ENCODE measurements around the gene PARD3.

DNA sequence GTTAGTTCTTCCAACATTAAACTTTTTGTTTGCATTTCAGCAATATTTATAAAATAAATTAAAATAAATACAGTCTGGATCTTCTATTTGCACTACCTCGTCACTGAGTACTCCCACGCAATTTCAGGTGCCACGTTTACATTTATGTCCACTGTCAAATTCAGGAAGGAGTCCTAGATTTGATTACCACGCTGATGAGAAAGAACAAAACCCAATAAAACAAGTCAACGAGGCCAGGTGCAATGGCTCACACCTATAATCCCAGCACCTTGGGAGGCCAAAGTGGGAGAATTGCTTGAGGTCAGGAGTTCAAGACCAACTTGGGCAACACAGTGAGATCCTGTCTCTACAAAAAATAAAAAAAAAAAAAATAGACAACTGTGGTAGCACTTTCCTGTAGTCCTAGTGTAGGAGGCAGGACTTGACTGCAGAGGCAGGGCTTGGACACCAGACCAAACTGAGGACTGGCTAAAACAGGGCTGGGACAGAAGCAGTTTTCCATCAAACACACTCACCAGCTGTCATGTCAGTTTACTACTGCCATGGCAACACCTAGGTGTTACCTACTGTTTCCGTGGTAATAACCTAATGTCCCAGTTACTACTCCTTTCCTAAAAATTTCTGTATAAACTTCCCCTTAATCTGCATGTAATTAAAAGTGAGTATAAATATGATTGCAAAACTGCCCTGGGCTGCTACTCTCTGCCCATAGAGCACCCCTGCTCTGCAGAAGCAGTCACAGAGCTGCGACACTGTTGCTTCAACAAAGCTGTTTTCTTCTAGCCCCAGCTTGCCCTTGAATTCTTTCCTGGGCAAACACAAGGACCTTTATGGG is 341.7 kb downstream of the PARD3 start:
- TF ChIP-seq POLR2A (IDR thresholded peaks at IDR 0.05), result no peak
- TF ChIP-seq, protein P1, sequence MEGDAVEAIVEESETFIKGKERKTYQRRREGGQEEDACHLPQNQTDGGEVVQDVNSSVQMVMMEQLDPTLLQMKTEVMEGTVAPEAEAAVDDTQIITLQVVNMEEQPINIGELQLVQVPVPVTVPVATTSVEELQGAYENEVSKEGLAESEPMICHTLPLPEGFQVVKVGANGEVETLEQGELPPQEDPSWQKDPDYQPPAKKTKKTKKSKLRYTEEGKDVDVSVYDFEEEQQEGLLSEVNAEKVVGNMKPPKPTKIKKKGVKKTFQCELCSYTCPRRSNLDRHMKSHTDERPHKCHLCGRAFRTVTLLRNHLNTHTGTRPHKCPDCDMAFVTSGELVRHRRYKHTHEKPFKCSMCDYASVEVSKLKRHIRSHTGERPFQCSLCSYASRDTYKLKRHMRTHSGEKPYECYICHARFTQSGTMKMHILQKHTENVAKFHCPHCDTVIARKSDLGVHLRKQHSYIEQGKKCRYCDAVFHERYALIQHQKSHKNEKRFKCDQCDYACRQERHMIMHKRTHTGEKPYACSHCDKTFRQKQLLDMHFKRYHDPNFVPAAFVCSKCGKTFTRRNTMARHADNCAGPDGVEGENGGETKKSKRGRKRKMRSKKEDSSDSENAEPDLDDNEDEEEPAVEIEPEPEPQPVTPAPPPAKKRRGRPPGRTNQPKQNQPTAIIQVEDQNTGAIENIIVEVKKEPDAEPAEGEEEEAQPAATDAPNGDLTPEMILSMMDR (IDR thresholded peaks at IDR 0.05), result no peak

All from Peyer's patch (tissue), 4 donors.